T-helper 2 cell treated with Interferon-gamma antibody and Interleukin-4, amounts not matched to agents 5 μg/mL and 100 μg/mL, for 36 hours (primary cell): ENCODE data around the gene STAC2.

ENCODE experiments used
- DNase-seq: peaks from one replicate; pipeline ENCODE4 v3.0.0; 2021; ENCODE audit warnings: low spot score
- H3K27ac Mint-ChIP-seq: one replicate; pipeline ENCODE4 v1.8.0; 2021; ENCODE audit warnings: mild to moderate bottlenecking, mixed read lengths
- H3K27me3 Mint-ChIP-seq: one replicate; pipeline ENCODE4 v1.8.0; 2021; ENCODE audit warnings: low read depth, mixed read lengths
- H3K36me3 Mint-ChIP-seq: one replicate; pipeline ENCODE4 v1.8.0; 2021; ENCODE audit warnings: low read depth, mixed read lengths
- H3K4me1 Mint-ChIP-seq: one replicate; pipeline ENCODE4 v1.8.0; 2021; ENCODE audit warnings: low read depth, mixed read lengths
- H3K4me3 Mint-ChIP-seq: one replicate; pipeline ENCODE4 v1.8.0; 2022; ENCODE audit warnings: mild to moderate bottlenecking, moderate library complexity, mixed read lengths
- H3K9me3 Mint-ChIP-seq: one replicate; pipeline ENCODE4 v1.8.0; 2021; ENCODE audit warnings: mixed read lengths

STAC2 gene

GRCh38 chr17:39239640-39240314, 14.0 kb upstream of the STAC2 start:
- Mint-ChIP-seq H3K4me3 (no peak overlapping the region), H3K27me3 (peaks cover 6% of the 10 kb centered on the region), H3K4me1 (peaks cover 20% of the 10 kb centered on the region), H3K36me3 (no peaks in the 10 kb centered on the region), H3K9me3 (no peaks in the 10 kb centered on the region), H3K27ac (no peak overlapping the region)
- DNase-seq, result peak; percentile 47

- Mint-ChIP-seq H3K36me3 (no peaks in the 10 kb centered on the region), H3K9me3 (no peaks in the 10 kb centered on the region), H3K27ac (peak overlapping the region; percentile 28), H3K4me3 (peak overlapping the region; percentile 0), H3K4me1 (peaks cover 15% of the 10 kb centered on the region), H3K27me3 (peaks cover 6% of the 10 kb centered on the region)
- DNase-seq, result no peak
Observed at GRCh38 chr17:39238311-39238972, 12.7 kb upstream of the STAC2 start.

- Mint-ChIP-seq H3K9me3 (no peaks in the 10 kb centered on the region), H3K4me1 (peaks cover 15% of the 10 kb centered on the region), H3K27me3 (peaks cover 4% of the 10 kb centered on the region), H3K27ac (no peak overlapping the region), H3K36me3 (no peaks in the 10 kb centered on the region), H3K4me3 (no peak overlapping the region)
- DNase-seq, result no peak
Observed at GRCh38 chr17:39237586-39237985, 11.8 kb upstream of the STAC2 start.

- DNase-seq, result no peak
- H3K4me3 Mint-ChIP-seq, result no peak overlapping the region
- H3K9me3 Mint-ChIP-seq, result no peaks in the 10 kb centered on the region
- H3K4me1 Mint-ChIP-seq, result peaks cover 15% of the 10 kb centered on the region
- no peaks in the 10 kb centered on the region for H3K36me3 Mint-ChIP-seq
- no peak overlapping the region for H3K27ac Mint-ChIP-seq
- H3K27me3 Mint-ChIP-seq, result peaks cover 6% of the 10 kb centered on the region
Observed at GRCh38 chr17:39236981-39237441, 11.3 kb upstream of the STAC2 start.

GRCh38 chr17:39236450-39236927, 10.7 kb upstream of the STAC2 start:
- no peaks in the 10 kb centered on the region for H3K36me3 Mint-ChIP-seq
- no peak for DNase-seq
- H3K4me3 Mint-ChIP-seq, result no peak overlapping the region
- H3K9me3 Mint-ChIP-seq, result no peaks in the 10 kb centered on the region
- no peak overlapping the region for H3K27ac Mint-ChIP-seq
- peaks cover 11% of the 10 kb centered on the region for H3K27me3 Mint-ChIP-seq
- peaks cover 20% of the 10 kb centered on the region for H3K4me1 Mint-ChIP-seq

- no peak overlapping the region for H3K4me3 Mint-ChIP-seq
- H3K4me1 Mint-ChIP-seq, result peaks cover 20% of the 10 kb centered on the region
- no peaks in the 10 kb centered on the region for H3K36me3 Mint-ChIP-seq
- peaks cover 14% of the 10 kb centered on the region for H3K27me3 Mint-ChIP-seq
- no peak overlapping the region for H3K27ac Mint-ChIP-seq
- no peaks in the 10 kb centered on the region for H3K9me3 Mint-ChIP-seq
- peak; percentile 26 for DNase-seq
Observed at GRCh38 chr17:39235555-39236449, 10.1 kb upstream of the STAC2 start.

GRCh38 chr17:39231591-39232551, 6.1 kb upstream of the STAC2 start:
- peak overlapping the region; percentile 2 for H3K4me3 Mint-ChIP-seq
- H3K4me1 Mint-ChIP-seq, result peaks cover 9% of the 10 kb centered on the region
- H3K9me3 Mint-ChIP-seq, result no peaks in the 10 kb centered on the region
- DNase-seq, result peak; percentile 31
- no peak overlapping the region for H3K27ac Mint-ChIP-seq
- peaks cover 29% of the 10 kb centered on the region for H3K27me3 Mint-ChIP-seq
- no peaks in the 10 kb centered on the region for H3K36me3 Mint-ChIP-seq

GRCh38 chr17:39231091-39231561, 5.4 kb upstream of the STAC2 start:
- no peak overlapping the region for H3K27ac Mint-ChIP-seq
- H3K4me1 Mint-ChIP-seq, result peaks cover 10% of the 10 kb centered on the region
- H3K9me3 Mint-ChIP-seq, result no peaks in the 10 kb centered on the region
- no peaks in the 10 kb centered on the region for H3K36me3 Mint-ChIP-seq
- no peak for DNase-seq
- H3K27me3 Mint-ChIP-seq, result peaks cover 35% of the 10 kb centered on the region
- no peak overlapping the region for H3K4me3 Mint-ChIP-seq

- DNase-seq, result no peak
- Mint-ChIP-seq H3K36me3 (no peaks in the 10 kb centered on the region), H3K4me1 (peaks cover 8% of the 10 kb centered on the region), H3K9me3 (no peaks in the 10 kb centered on the region), H3K27me3 (peaks cover 39% of the 10 kb centered on the region), H3K27ac (no peak overlapping the region), H3K4me3 (no peak overlapping the region)
Observed at GRCh38 chr17:39230361-39230760, 4.6 kb upstream of the STAC2 start.

GRCh38 chr17:39229274-39229913, 3.6 kb upstream of the STAC2 start:
- Mint-ChIP-seq H3K4me1 (peaks cover 8% of the 10 kb centered on the region), H3K36me3 (no peaks in the 10 kb centered on the region), H3K27me3 (peaks cover 41% of the 10 kb centered on the region), H3K9me3 (no peaks in the 10 kb centered on the region), H3K4me3 (no peak overlapping the region), H3K27ac (no peak overlapping the region)
- DNase-seq, result no peak

GRCh38 chr17:39227364-39227919, 1.7 kb upstream of the STAC2 start:
- Mint-ChIP-seq H3K27me3 (peaks cover 60% of the 10 kb centered on the region), H3K27ac (no peak overlapping the region), H3K9me3 (no peaks in the 10 kb centered on the region), H3K4me3 (no peak overlapping the region), H3K36me3 (no peaks in the 10 kb centered on the region), H3K4me1 (peaks cover 8% of the 10 kb centered on the region)
- DNase-seq, result no peak

- DNase-seq, result no peak
- peak overlapping the region; percentile 57 for H3K4me3 Mint-ChIP-seq
- H3K9me3 Mint-ChIP-seq, result no peaks in the 10 kb centered on the region
- H3K36me3 Mint-ChIP-seq, result no peaks in the 10 kb centered on the region
- H3K27me3 Mint-ChIP-seq, result peaks cover 50% of the 10 kb centered on the region
- H3K27ac Mint-ChIP-seq, result no peak overlapping the region
- H3K4me1 Mint-ChIP-seq, result peaks cover 3% of the 10 kb centered on the region
Observed at GRCh38 chr17:39225959-39226683, 376 bp upstream of the STAC2 start.
